D721Med (cell line): ENCODE measurements around the gene WHRN.

Experiments
- DNase-seq: peaks from one replicate; pipeline ENCODE4 v3.0.0; 2011; ENCODE audit warnings: low spot score; ENCODE audit not compliant: insufficient read length
- FAIRE-seq: peaks from 2 replicates; lab custom pipeline; 2011; peaks lifted over from hg19 to GRCh38; lab: Jason Lieb, UNC
- TF ChIP-seq, protein P1 (sequence below): IDR thresholded peaks from 2 replicates; pipeline ENCODE4 v1.5.1; 2012; ENCODE audit warnings: mild to moderate bottlenecking, control low read depth; ENCODE audit not compliant: insufficient read depth; ENCODE audit errors: missing control alignments

The WHRN gene

DNA sequence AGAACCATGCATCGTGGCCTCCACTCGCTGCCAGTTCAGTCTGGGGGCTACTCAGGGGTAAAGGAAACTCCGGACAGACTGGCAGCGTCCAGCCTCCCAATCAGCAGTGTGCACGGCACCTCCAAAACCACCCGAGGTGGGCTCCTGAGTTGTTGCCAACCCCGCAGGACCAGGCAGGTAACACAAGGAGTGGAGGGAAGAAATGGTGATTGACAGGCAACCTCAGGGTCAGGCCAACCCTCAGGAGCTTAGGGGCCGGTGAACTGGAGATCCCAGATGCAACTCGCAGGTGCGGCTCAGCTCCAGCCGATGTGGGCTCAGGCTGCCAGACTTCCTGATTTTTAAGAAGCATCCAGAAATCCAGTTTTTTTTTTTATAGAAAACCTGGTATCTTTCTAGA lies 80.1 kb downstream of the WHRN start:
- TF ChIP-seq, protein P1, sequence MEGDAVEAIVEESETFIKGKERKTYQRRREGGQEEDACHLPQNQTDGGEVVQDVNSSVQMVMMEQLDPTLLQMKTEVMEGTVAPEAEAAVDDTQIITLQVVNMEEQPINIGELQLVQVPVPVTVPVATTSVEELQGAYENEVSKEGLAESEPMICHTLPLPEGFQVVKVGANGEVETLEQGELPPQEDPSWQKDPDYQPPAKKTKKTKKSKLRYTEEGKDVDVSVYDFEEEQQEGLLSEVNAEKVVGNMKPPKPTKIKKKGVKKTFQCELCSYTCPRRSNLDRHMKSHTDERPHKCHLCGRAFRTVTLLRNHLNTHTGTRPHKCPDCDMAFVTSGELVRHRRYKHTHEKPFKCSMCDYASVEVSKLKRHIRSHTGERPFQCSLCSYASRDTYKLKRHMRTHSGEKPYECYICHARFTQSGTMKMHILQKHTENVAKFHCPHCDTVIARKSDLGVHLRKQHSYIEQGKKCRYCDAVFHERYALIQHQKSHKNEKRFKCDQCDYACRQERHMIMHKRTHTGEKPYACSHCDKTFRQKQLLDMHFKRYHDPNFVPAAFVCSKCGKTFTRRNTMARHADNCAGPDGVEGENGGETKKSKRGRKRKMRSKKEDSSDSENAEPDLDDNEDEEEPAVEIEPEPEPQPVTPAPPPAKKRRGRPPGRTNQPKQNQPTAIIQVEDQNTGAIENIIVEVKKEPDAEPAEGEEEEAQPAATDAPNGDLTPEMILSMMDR = no peak
- FAIRE-seq (no peak), DNase-seq (no peak)

- TF ChIP-seq, protein P1 = no peak
- DNase-seq = no peak
- no peak for FAIRE-seq
These were observed 81.1 kb downstream of the WHRN start for GRCh38 chr9:114424126-114424525.

- no peak for DNase-seq
These were observed 82.1 kb downstream of the WHRN start for GRCh38 chr9:114423181-114423580.

GRCh38 chr9:114421147-114421546 lies 84.1 kb downstream of the WHRN start:
- TF ChIP-seq, protein P1 = no peak
- FAIRE-seq (no peak), DNase-seq (no peak)

More at GRCh38 chr9:114423181-114423580, 82.1 kb downstream of the WHRN start:
- FAIRE-seq = no peak
- TF ChIP-seq, protein P1 = no peak

DNA sequence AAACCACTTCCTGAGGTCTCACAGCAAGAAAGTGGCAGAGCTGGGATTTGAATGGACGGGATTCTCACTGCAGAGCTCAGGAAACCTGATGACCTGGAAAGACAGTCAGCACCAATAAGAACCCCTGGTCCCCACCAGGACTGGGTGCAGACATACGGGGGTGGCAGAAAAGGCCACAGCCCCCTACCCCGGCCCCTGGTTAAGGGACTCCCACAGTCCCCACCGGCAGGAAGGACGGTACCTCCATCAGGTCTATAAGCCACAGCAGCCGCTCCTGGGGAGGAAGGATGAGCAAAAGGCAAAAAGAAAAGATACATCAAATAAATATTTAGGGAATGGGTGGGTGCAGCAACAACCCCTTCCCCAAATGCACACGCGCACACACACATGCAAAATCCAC lies 85.5 kb downstream of the WHRN start:
- TF ChIP-seq, protein P1 = no peak
- FAIRE-seq = no peak
- DNase-seq = no peak

- FAIRE-seq = no peak
- no peak for DNase-seq
- TF ChIP-seq, protein P1 = no peak
These were observed 87.2 kb downstream of the WHRN start for GRCh38 chr9:114418053-114418452.

DNA sequence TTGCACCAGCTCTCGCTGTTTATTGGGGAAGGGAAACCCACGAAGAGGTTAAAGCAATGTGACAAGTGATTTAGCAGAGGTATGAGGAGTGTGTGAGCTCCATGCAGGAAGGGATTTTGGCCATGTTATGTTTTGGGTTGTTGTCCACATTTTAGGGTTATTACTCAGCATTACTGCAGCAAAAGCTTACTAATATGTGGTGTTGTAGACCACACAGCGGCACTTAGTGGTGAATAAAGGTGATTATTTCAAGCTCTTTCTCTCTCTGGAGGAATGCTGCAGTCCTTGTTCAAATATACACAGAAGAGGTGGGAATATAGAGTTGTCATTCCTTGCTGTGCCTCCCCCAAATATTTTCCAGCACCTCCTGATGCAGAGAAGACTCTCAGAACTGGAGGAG lies 87.8 kb downstream of the WHRN start:
- TF ChIP-seq, protein P1 = no peak
- DNase-seq (no peak), FAIRE-seq (no peak)
